Measurements from ENCODE around the gene TSPYL2. TPM values are rescaled to one million over a fixed set of nuclear protein-coding genes. Genes with fewer than 3 reads are reported as not detected.

TSPYL2 gene
- total and polyA plus RNA-seq, 10 donors, result 28.6 to 65.8 (median 51.8) TPM

- 82 to 93% (median 91%) methylated on average over 6 of the region's 6 CpGs for WGBS, 5 donors
- TF ChIP-seq POLR2AphosphoS5 (IDR thresholded peaks at IDR 0.05) (no peak), CTCF (IDR thresholded peaks at IDR 0.05 in 8 of 11, conservative IDR thresholded peaks at IDR 0.05 in 3 of 11) (no peak), POLR2A (IDR thresholded peaks at IDR 0.05) (no peak)
- Histone ChIP-seq H3K27ac (no peak overlapping the region), H3K9me3 (no peaks in the 10 kb centered on the region), H3K4me1 (no peaks in the 10 kb centered on the region), H3K4me3 (no peak overlapping the region), H3K27me3 (replicated peaks in 1 of 7) (peaks cover 0 to 24% (median 0%) of the 10 kb centered on the region in 7 donors), H3K36me3 (no peaks in the 10 kb centered on the region)
- intact Hi-C loops (cut with DNase I; ENCODE audit: low total_unique reads), result no loop called here
- no peak for DNase-seq
These were observed 34.9 kb upstream of the TSPYL2 start for GRCh38 chrX:53047228-53047627.

- DNase-seq, result no peak
- peak in 2 of 3 donors; percentile 10 to 15 for TF ChIP-seq POLR2AphosphoS5 (IDR thresholded peaks at IDR 0.05)
- TF ChIP-seq CTCF (IDR thresholded peaks at IDR 0.05 in 8 of 11, conservative IDR thresholded peaks at IDR 0.05 in 3 of 11), result no peak
- no peak for TF ChIP-seq POLR2A (IDR thresholded peaks at IDR 0.05)
- H3K27ac ChIP-seq, result peak within 1 kb of the TSS in 1 of 8 donors; percentile 21
These were observed 33.7 kb upstream of the TSPYL2 start, which contains the start of gene GPR173 for GRCh38 chrX:53048169-53049126. TSS of gene GPR173 (plus strand) at chrX:53048789. CDS start at chrX:53076622, 27,833 bp downstream.

GRCh38 chrX:53049127-53049517 lies 33.0 kb upstream of the TSPYL2 start:
- H3K27me3 ChIP-seq (replicated peaks in 1 of 7), result peaks cover 0 to 24% (median 0%) of the 10 kb centered on the region in 7 donors
- H3K9me3 ChIP-seq, result no peaks in the 10 kb centered on the region
- H3K4me3 ChIP-seq, result peak overlapping the region in 5 of 8 donors; percentile 17 to 65 (median 36)
- TF ChIP-seq POLR2A (IDR thresholded peaks at IDR 0.05), result no peak
- TF ChIP-seq POLR2AphosphoS5 (IDR thresholded peaks at IDR 0.05), result no peak
- TF ChIP-seq CTCF (IDR thresholded peaks at IDR 0.05 in 8 of 11, conservative IDR thresholded peaks at IDR 0.05 in 3 of 11), result no peak
- 23 to 58% (median 35%) methylated on average over 4 to 8 of the region's 8 CpGs for WGBS, 5 donors
- no peak for DNase-seq
- intact Hi-C loops (cut with DNase I; ENCODE audit: low total_unique reads), result no loop called here
- no peaks in the 10 kb centered on the region for H3K36me3 ChIP-seq
- H3K27ac ChIP-seq, result no peak overlapping the region
- no peaks in the 10 kb centered on the region for H3K4me1 ChIP-seq

More at GRCh38 chrX:53048169-53049126, 33.7 kb upstream of the TSPYL2 start, which contains the start of gene GPR173:
- Histone ChIP-seq H3K9me3 (no peaks in the 10 kb centered on the region), H3K4me3 (peak within 1 kb of the TSS; percentile 2 to 65 (median 30)), H3K27me3 (replicated peaks in 1 of 7) (peaks cover 0 to 24% (median 0%) of the 10 kb centered on the region in 7 donors), H3K4me1 (no peaks in the 10 kb centered on the region), H3K36me3 (no peaks in the 10 kb centered on the region)
- intact Hi-C loops (cut with DNase I; ENCODE audit: low total_unique reads), result no loop called here
- WGBS, 5 donors, result 5 to 39% (median 11%) methylated on average over 6 to 31 of the region's 38 CpGs

GRCh38 chrX:53050841-53051240 lies 31.3 kb upstream of the TSPYL2 start:
- H3K4me1 ChIP-seq, result no peaks in the 10 kb centered on the region
- H3K27ac ChIP-seq, result no peak overlapping the region
- DNase-seq, result no peak
- TF ChIP-seq CTCF (IDR thresholded peaks at IDR 0.05 in 8 of 11, conservative IDR thresholded peaks at IDR 0.05 in 3 of 11), result no peak
- no peak for TF ChIP-seq POLR2A (IDR thresholded peaks at IDR 0.05)
- TF ChIP-seq POLR2AphosphoS5 (IDR thresholded peaks at IDR 0.05), result no peak
- no peak overlapping the region for H3K4me3 ChIP-seq
- H3K36me3 ChIP-seq, result no peaks in the 10 kb centered on the region
- intact Hi-C loops (cut with DNase I; ENCODE audit: low total_unique reads), result no loop called here
- WGBS, 5 donors, result 76 to 92% (median 83%) methylated on average over 6 of the region's 6 CpGs
- no peaks in the 10 kb centered on the region for H3K9me3 ChIP-seq
- peaks cover 0 to 24% (median 0%) of the 10 kb centered on the region in 7 donors for H3K27me3 ChIP-seq (replicated peaks in 1 of 7)

Measured in spleen (tissue), 11 donors.